HG03060 (cell line): ENCODE results near the gene RTN4R.
"Not testable (repeated sequence)": the region's sequence is repeated elsewhere in the genome, so short reads cannot be mapped to it uniquely, and the experiment has no call there.

Experiments
- ATAC-seq: cut with Tn5 transposase; IDR thresholded peaks from one replicate; pipeline ENCODE4 v1.9.1; 2021; ENCODE audit warnings: low read depth, moderate number of reproducible peaks; ENCODE audit not compliant: unreplicated experiment

Gene RTN4R

GRCh38 chr22:20306646-20307447, 38.7 kb upstream of the RTN4R start:
- not testable (repeated sequence) for ATAC-seq

- no peak for ATAC-seq
These were observed 38.0 kb upstream of the RTN4R start for GRCh38 chr22:20305894-20306645.

GRCh38 chr22:20305230-20305893, 37.2 kb upstream of the RTN4R start:
- ATAC-seq = not testable (repeated sequence)

- no peak for ATAC-seq
These were observed 36.5 kb upstream of the RTN4R start for GRCh38 chr22:20304646-20305045.

- ATAC-seq = not testable (repeated sequence)
These were observed 35.1 kb upstream of the RTN4R start for GRCh38 chr22:20303229-20303534.

- no peak for ATAC-seq
These were observed 34.5 kb upstream of the RTN4R start for GRCh38 chr22:20302438-20303228.

- no peak for ATAC-seq
These were observed 31.6 kb upstream of the RTN4R start for GRCh38 chr22:20299746-20300136.

GRCh38 chr22:20298803-20299745, 31.0 kb upstream of the RTN4R start:
- no peak for ATAC-seq

GRCh38 chr22:20298110-20298802, 30.1 kb upstream of the RTN4R start:
- ATAC-seq = no peak

- no peak for ATAC-seq
These were observed 29.4 kb upstream of the RTN4R start for GRCh38 chr22:20297414-20298109.

GRCh38 chr22:20296598-20296997, 28.5 kb upstream of the RTN4R start:
- ATAC-seq = no peak

- ATAC-seq = no peak
These were observed 27.3 kb upstream of the RTN4R start for GRCh38 chr22:20295262-20296064.

- ATAC-seq = no peak
These were observed 24.6 kb upstream of the RTN4R start for GRCh38 chr22:20292673-20293232.

GRCh38 chr22:20292108-20292507, 24.0 kb upstream of the RTN4R start:
- no peak for ATAC-seq

- ATAC-seq = no peak
These were observed 23.5 kb upstream of the RTN4R start for GRCh38 chr22:20291604-20292063.

GRCh38 chr22:20291249-20291586, 23.1 kb upstream of the RTN4R start:
- no peak for ATAC-seq

GRCh38 chr22:20290578-20291248, 22.6 kb upstream of the RTN4R start:
- no peak for ATAC-seq
